GM19043 (cell line): ENCODE measurements around the gene HS6ST1.

Experiments used
- ATAC-seq: cut with Tn5 transposase; IDR thresholded peaks from one replicate; pipeline ENCODE4 v1.9.1; 2021; ENCODE audit warnings: low read depth; ENCODE audit not compliant: unreplicated experiment

HS6ST1 gene

DNA sequence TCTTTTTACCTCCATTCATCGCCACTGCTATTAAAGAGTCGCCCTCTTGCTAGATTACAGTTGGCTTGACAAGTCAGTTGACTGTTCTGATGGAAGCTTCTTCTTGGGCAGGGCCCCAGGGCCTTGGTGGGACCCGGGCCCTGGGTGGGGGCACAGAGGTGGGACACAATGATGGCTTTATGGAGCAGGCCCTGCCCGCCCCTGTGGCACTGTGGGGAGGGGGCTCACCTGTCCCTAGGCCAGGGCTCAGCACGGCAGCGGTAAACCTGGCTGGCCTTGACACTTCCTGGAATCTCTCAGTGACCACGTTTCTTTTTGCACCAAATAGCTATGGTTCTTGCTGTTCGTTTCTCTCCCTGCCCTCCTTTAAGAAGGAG, 4.9 kb upstream of the HS6ST1 start:
- no peak for ATAC-seq

DNA sequence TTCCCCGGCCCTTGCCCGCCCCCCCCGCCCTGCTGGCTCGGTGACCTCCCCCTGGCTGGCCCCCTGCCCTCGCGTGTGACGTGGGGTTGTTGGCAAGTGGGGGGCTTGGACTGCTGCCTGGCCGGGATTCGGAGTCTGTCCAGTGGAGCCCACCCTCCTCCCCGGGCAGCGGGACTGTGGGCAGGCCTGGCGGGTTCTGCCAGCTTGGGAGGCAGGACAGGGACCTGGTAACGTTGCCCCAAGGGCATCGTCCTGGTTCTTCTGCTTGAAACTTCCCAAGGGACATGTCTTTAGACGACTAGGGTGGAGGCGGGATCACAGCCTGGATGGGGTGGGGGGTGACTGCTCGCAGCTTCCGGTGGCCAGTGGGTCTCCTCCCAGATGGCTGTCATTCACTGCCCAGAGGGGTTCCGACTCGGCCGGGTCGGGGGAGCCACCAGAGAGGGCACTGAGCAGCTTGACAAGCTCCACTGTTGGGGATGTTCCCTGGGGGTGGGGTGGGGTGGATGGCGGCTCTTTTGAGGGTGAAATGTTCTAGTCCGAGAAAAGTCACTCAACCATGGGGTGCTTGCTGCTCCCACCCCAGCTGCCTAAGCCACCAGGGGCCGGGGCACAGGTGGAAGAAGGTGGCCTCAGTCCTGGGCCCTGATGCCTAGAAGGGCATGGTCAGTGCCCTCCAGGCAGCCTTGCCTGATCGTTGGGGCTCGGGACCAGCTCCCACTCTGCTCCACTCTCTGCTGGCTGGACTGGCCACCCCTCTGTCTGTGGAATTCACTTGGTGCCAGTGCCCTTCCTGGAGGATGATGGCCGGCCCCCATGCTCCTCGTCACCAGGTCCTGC, 4.3 kb upstream of the HS6ST1 start:
- no peak for ATAC-seq

DNA sequence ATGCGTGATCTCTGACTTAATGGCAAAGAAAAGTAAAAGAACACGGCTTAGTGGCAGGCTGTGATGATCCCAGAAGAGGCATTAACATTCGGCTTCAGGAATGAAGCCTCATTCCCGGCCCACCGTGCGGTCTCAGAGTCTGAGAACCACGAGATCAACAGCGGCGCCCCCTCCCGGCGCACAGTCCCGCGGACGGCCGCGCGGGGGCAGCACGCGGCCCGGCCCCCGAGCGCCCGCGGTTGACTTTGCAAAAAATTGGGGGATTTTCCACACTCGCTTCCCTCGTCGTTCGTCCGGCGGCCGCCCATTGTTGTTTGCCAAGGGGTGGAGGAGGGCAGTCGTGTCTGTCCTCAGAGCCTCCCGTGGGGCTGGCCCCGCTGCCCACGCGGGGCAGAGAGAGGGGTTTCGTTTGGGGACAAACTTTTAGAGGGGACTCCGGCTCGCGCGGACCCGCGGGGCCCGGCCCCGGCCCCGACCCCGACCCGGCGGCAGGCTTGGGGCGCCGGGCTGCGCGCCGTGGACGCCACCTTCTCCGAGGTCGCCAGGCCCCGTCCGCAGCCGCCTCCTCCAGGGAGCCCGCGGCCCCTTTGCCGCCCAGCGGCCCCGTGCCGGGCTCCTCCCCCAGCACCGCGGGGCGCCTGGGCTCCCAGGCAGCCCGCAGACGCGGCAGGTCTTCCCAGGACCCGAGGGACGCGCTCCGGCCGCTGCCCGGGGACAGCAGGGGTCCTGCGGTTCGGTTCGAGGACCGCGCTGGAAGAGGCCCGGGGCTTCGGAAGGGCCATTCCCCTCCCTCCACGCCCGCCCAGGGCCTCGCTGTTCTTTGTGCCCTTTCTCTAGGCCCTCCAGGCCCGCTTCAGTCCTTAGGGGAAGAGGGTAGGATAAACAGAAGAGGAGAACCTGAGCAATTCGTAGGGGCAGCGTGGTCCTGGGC, 3.4 kb upstream of the HS6ST1 start:
- ATAC-seq: peak; percentile 45

DNA sequence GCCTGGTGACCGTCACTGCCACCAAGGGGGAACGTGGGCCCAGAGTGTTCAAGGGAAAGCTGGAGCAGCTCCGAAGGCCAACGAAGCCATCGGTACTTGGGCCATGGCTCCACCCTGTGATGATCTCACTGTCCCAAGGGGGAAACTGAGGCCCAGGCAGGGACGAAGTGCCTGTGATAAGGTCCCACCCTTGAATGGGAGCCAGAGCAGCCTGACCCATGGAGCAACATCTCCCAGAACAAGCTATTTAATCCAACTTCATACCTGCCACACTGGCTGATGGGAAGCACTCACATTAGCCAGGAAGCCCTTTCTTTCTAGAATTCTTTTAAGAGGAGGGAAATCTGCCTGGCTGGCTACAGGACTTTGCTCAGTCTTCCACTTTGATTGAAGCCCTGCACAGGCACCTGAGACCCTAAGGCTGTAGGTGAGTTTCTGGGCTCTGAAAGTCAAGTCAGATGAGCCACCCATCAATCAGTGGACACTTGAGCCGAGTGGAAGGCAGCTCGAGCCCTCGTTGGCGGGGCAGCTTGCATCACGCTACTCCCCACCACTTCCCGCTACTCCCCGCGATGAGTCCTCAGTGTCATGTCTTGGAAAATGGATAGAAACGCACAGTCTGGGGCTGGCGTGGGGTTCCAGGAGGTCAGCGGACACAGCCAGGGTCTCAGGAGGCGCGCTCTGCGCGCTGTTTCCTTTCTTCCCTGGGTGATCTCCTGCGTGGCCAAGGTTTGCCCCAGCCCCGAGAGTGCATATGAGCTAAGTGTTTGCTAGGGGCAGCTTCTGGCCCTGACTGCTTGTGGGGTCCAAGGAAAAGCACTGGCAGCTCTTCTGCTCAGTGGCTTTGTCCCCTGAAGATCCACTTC, 2.5 kb upstream of the HS6ST1 start:
- no peak for ATAC-seq

GRCh38 chr2:128320192-128320905, 1.7 kb upstream of the HS6ST1 start:
- no peak for ATAC-seq

DNA sequence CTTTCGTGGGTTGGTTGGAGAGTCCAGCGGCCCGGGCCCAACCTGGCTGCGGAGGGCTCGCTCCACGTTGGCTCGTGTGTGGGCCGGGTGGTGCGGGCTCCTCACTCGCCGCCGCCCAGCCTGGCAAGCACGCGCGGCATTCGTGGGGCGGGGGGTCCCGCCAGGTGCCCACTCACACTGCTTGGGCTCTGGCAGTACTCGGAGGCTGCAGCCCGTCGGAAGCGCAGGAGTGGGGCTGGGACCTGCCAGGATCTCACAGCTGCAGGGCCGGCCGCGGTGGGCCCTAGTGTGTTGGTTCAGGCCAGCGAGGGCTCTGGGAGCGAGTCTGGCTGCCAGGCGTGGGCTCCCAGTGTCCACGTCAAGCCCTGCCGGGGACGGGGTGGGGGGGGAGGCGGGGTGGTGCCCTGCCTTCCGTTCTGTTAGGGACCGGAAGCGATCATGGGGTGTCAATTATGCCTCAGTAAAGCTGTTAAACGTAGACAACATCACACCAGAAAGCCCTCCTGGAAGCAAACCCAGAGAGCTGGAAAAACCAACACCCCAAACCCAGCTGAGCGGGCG, 1.0 kb upstream of the HS6ST1 start:
- ATAC-seq: no peak

DNA sequence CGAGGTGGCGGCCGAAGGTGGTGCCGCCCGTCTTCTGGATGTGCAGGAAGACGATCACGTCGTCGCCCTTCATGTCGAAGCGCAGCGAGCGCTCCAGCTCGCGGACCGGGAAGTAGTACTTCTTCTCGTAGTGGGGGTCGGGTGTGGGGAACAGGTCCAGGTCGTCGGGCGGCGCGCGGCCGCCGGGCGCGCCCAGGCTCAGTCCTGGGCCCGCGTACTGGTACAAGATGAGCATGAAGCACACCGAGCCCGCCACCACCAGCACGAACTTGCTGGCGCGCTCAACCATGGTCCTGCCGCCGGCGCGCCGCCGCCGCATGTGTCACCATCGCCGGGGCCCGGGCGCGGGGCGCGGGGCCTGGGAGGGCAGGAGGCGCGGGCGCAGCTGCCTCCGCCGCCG, 423 bp downstream of the HS6ST1 start:
- peak; percentile 11 for ATAC-seq

DNA sequence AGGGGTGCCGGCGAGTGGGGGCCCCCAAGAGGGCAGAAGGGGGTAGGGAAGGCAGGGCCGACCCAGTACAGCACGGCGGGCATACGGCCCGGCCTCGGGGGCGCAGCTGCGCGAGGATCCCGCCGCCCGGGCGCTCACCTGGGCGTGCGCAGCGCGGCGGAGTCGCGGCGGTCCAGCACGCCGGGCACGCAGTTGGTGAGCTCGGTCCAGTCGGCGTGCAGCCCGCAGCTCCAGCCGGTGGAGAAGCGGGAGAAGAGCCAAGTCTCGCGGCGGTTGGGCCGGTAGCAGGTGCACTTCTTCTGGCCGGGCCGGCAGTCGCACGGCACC, 806 bp downstream of the HS6ST1 start:
- peak; percentile 4 for ATAC-seq

DNA sequence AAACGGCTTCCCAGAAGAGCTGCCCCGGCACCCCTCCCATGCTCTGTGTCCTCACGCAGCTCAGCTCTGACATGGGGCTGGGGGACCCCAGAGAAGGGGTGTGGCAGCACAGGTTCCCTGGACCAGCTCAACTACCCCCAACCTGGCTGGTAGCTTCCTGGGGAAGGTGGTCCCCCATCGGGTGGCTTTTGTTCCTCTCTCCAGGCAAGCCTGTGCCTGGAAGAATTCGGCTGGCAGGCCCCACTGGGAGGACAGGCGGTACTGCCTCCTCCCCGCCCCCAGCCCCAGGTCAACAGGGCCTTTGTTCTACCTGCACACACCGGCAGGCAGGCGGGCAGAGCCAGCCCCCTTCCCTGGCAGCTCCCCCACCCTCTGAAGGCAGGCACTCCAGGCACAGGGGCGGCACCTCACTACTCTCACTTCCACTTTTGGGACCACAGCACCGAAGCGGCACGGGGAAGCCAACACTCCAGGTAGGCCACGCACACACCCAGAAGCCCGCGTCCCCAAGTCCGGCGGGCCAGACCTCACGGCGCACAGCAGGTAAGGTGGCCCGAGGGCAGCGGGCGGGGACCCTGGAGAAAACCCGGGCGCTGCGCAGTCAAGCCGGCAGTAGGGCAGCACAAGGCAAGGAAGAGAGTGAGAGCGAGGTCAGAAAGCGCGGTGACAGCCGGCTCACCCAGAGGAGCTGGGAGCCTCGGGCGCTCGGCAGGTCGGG, 1.3 kb downstream of the HS6ST1 start:
- ATAC-seq: peak; percentile 34

DNA sequence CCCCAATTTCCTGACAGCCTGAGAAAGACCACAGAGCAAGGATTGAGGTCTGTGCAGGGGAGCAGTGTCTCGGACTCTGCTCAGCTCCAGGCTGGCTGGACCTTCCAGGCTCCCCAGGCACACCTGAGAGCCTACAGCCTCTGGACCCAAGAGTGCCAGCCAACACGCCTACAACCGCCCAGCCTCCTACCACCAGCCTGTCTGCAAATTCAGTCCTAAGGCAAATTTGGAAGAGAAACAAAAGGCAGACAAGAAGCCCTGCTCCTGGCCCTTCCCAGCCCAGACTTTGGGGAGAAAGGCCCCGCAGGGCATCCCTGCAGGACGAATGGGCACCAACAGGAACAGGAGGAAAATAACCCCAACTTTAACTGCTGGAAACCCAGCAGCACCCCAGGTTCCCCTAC, 1.9 kb downstream of the HS6ST1 start:
- ATAC-seq: no peak

GRCh38 chr2:128315829-128316776, 2.6 kb downstream of the HS6ST1 start:
- no peak for ATAC-seq

DNA sequence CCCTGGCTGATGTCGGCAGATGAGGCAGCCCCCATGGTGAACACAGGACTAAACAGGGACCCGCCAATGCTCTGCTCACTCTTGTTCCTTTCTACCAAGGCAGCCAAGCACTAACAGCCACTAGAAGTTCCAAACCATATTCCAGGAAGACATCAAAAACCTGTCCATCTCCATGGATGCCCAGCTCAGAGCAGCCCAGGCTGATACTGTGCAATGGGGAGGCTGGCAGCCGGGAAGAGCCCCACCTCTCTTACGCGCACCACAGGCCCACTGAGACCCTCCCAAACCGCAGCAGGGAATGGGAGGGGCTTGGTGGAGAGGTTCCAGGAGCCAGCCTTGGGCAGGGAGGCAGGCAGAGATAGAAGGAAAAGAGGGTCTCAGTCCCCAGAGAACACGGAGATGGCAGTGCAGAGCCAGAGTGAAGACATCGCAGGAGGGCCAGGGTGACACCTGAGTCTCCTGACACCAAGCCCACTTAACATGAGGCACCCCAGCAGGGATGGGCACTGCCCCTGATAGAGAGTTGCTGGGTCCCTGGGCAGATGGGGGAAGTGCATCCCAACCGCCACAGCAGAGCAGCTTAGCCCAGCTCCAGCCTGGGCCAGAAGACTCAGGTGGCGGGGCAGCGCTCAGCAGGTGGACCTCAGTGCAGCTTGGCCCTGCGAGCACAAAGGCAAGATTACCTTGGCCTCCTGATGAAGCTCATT, 3.4 kb downstream of the HS6ST1 start:
- ATAC-seq: no peak

DNA sequence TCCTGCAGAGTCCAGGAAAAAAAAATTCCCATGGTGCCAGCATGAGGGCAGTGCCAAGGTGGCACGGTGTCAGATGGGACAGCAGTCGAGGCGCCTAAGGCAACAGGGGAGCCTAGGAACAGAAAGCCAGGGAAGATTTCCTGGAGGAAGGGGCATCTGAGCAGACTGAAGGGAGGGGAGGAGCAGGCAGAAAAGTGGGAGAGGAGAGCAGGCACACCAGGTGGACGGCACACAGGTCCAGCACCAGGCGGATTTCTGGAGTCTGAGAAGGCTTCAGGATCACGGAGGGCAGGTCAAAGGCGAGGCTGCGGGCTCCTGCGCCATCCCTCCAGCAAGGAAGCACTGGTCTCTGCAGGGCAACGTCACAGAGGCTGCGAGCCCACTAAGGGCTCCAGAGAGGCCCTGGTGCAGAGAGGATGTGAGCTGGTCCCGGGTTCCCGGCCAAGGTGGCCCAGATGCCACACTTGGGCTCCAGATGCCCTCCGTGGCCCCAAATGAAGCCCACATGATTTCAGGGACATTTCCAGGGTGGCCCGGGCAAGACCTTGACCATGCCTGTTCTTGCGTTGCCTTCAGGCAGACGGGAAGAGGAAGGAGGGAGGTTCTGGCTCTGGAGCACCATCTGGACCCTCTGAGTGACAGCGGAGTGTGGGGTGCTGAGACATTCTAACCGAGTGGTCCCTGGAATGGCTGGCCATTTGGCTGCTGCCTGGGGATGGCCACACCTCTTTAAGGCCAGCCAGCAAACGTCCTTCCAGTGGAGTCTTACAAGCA, 4.1 kb downstream of the HS6ST1 start:
- no peak for ATAC-seq

DNA sequence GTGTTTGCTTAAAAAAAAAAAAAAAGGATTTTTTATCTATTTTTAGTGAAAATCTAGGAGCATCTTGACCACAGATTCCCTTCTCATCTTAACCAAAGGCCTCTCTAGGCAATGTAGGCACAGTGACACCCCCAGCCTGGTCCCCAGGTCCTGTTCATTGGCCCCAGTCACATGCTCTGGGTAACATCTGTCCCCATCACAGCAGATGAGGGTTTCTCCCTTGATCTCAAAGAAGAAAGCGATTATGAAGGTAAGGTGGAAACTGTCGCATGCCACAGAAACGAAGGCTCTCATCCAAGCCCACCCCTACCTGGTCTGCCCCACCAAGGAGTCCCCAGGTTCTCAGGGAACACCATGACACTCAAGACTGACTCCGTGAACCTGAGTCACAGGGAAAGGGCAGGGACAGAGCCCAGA, 4.7 kb downstream of the HS6ST1 start:
- ATAC-seq: no peak

GRCh38 chr2:128313091-128313836, 5.4 kb downstream of the HS6ST1 start:
- ATAC-seq: no peak

- no peak for ATAC-seq
Measured at GRCh38 chr2:128312411-128312810, 6.3 kb downstream of the HS6ST1 start.
